ENCODE data around the gene COPS7A.
"Not testable (repeated sequence)": the region's sequence is repeated elsewhere in the genome, so short reads cannot be mapped to it uniquely, and the experiment has no call there.

The COPS7A gene

DNA sequence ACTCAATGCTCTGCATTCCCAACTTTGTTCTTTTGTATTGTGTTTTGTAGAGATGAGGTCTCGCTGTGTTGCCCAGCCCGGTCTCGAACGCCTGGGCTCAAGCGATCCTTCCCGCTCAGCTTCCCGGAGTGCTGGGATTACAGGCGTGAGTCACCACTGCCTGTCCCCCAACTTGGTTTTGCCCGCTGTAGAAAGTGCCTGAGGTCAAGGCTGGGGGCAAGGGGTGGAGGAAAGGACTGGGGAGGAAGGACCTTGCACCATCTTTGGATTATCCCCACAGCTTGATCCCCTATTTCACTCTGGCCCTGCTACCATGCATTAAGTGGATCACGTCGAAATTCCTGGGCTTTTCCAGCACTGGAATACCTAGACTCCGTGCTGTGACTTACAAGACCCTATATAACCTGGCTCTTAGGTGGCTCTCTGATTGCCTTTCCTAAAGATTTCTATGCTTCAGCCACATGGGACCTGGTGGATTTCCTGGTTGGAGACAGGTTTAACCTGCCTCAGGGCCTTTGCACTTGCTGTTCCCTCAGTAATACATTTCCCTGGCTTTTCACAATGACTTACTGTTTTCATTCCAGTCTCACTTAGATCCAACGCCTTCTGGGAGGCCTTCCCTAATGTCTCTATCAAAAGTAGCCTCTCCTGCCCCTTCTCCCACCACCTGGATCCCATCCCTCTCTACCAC is 22.6 kb upstream of the COPS7A start:
- no peak for DNase-seq

DNA sequence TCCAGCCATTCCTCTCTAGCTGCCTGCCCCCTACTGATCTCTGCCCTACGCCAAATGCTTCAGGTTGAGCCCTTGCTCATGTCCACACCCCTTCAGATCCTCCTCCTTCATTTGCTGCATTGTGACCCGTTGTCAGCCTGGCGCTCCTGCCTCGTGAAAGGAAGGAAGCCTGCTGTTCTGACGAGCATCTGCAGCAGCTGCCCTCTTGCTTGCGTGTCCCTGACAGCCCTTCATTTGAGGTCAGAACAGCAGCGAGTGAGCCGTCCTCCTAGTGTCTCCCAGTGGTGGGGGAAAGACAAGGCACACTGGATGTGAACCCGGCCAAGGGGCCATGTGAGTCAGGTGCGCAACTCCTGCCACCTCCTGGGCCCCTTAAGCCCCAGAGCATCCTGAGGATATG is 20.2 kb upstream of the COPS7A start:
- DNase-seq: no peak

DNA sequence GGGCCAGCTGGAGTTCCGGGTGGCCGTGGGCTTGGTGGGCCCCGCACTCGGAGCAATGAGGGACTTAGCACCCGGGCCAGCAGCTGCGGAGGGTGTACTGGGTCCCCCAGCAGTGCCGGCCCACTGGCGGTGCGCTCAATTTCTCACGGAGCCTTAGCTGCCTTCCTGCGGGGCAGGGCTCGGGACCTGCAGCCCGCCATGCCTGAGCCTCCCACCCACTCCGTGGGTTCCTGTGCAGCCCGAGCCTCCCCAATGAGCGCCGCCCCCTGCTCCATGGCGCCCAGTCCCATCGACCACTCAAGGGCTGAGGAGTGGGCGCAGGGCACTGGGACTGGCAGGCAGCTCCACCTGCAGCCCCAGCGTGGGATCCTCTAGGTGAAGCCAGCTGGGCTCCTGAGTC is 15.5 kb upstream of the COPS7A start:
- DNase-seq: not testable (repeated sequence)

DNA sequence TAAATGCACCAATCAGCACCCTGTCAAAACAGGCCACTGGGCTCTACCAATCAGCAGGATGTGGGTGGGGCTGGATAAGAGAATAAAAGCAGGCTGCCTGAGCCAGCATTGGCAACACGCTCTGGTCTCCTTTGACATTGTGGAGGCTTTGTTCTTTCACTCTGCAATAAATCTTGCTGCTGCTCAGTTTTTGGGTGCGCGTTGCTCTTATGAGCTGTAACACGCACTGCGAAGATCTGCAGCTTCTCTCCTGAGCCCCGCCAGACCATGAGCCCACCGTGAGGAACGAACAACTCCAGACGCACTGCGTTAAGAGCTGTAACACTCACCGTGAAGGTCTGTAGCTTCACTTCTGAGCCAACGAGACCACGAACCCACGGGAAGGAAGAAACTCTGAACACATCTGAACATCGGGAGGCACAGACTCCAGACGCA is 14.9 kb upstream of the COPS7A start:
- DNase-seq: no peak

DNA sequence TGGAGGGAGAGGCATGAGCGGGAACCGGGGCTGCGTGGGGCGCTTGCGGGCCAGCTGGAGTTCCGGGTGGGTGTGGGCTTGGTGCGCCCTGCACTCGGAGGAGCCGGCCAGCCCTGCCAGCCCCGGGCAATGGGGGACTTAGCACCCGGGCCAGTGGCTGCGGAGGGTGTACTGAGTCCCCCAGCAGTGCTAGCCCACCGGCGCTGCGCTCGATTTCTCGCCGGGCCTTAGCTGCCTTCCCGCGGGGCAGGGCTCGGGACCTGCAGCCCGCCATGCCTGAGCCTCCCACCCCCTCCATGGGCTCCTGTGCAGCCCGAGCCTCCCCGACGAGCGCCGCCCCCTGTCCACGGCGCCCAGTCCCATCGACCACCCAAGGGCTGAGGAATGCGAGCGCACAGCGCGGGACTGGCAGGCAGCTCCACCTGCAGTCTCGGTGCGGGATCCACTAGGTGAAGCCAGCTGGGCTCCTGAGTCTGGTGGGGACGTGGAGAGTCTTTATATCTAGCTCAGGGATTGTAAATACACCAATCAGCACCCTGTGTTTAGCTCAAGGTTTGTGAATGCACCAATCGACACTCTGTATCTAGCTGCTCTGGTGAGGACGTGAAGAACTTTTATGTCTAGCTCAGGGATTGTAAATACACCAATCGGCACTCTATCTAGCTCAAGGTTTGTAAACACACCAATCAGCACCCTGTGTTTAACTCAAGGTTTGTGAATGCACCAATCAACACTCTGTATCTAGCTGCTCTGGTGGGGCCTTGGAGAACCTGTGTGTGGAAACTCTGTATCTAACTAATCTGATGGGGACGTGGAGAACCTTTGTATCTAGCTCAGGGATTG is 7.6 kb upstream of the COPS7A start:
- DNase-seq: not testable (repeated sequence)

DNA sequence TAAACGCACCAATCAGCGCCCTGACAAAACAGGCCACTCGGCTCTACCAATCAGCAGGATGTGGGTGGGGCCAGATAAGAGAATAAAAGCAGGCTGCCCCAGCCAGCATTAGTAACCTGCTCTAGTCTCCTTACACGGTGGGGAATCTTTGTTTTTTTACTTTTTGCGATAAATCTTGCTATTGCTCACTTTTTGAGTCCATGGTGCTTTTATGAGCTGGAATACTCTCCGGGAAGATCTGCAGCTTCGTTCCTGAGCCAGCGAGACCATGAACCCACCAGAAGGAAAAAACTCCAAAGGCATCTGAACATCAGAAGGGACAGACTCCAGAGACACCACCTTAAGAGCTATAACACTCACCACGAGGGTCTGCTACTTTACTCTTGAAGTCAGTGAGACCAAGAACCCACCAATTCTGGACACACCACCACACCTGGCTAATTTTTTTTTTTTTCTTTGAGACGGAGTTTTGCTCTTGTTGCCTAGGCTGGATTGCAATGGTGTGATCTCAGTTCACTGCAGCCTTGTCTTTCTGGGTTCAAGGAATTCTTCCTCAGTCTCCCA is 6.9 kb upstream of the COPS7A start:
- DNase-seq: no peak

DNA sequence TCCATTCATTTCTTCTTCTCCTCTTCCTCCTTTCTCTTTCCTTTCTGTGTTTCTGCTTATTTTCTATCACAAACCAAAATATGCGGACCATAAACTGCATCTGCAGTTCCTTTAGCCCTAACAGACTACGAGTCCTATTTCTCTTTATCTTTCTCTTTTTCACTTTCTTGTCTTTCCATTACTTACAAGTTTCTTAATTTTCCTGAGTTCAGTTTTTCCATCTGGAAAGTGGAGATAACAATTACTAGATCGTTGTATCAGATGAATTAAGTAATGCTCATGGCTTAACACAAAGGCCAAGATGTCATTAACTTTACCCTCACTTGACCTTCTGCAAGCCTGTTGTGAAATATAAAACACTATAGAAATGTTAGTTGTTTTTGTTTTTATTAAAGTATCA is 983 bp upstream of the COPS7A start:
- no peak for DNase-seq

DNA sequence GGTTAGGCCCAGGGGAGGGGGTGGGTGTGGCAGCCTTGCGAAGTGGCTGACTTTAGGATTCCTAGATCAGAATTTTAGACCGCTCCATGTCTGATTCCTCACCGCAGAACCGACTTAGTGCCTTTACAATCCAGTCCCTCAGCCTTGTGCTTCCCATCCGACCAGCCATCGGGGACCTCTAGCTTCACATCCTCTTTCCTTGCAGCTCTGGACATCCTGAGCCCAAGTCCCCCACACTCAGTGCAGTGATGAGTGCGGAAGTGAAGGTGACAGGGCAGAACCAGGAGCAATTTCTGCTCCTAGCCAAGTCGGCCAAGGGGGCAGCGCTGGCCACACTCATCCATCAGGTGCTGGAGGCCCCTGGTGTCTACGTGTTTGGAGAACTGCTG is 557 bp downstream of the COPS7A start:
- peak; percentile 13 for DNase-seq

DNA sequence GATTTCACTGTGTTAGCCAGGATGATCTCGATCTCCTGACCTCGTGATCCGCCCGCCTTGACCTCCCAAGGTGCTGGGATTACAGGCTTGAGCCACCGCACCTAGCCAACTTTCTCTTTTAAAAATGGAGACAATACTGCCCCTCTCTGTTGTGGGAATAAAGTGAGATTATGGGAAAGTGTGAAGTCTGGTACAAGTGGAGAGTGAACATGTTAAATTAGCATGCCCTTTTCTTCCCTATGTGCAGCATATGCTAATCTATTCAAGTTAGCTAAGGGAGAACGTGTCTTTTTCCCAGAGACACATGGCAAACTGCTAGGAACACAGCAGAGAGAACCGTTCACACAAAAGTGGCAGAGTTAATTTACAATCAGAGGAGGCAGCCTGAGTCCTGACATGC is 1.5 kb downstream of the COPS7A start:
- no peak for DNase-seq

DNA sequence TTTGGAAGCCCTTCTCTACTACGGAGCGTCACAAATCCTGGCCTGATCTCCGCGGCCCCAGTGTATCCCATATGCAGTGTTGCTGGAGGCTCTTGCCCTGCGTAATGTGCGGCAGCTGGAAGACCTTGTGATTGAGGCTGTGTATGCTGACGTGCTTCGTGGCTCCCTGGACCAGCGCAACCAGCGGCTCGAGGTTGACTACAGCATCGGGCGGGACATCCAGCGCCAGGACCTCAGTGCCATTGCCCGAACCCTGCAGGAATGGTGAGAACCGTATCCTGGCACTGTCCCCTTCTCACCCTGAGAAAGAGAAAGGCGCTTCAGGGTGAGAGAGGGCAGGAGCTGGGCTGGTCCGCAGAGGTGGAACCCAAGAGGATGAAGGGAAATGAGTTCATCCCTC is 5.3 kb downstream of the COPS7A start:
- no peak for DNase-seq

DNA sequence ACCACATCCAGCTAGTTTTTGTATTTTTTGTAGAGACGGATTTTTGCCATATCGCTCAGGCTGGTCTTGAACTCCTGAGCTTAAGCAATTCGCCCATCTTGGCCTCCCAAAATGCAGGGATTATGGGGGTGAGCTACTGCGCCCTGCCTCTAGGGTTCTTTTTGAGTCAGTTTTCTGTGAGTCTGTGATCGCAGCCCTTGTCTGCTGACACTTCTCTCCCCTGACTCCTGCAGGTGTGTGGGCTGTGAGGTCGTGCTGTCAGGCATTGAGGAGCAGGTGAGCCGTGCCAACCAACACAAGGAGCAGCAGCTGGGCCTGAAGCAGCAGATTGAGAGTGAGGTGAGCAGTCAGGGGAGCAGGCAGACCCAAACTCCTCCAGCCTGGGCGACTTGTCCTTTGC is 6.3 kb downstream of the COPS7A start:
- no peak for DNase-seq

DNA sequence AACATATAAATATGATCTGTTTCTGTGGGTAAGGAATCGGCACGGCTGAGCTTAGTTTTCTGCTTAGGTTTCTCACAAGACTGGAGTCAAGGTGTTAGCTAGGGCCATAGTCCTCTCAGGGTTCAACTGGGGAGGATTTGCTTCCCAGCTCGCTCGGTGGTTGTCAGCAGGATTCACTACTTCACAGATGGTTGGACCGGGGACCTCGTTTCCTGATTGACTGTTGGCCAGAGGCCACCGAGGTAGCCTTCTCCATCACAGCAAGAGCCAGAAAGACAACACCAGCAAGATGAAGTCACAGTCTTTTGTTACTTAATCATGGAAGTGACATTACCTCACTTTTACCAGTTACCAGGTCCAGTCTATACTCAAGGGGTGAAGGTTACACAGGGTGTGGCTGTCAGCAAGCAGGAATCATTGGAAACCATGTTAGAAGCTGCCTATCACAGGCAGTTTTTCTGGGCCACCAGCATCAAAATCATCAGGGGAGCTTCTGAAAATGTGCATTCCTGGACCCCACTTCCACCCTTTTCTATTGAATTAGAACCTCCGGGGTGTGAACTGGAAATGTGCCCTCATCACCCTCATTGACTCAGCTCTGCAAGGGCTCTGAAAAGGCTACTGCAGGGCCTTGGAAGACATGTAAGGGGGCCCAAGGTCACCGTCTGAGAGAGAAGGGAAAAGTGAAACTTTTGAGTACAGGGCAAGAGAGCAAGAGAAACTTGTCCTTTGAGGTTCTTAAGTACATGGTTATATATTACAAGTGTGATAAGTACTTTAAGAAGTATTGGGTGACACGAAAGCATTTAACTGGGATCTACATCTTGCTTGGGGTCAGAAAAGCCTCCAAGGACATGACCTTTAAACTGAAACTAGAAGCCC is 10.9 kb downstream of the COPS7A start:
- no peak for DNase-seq

DNA sequence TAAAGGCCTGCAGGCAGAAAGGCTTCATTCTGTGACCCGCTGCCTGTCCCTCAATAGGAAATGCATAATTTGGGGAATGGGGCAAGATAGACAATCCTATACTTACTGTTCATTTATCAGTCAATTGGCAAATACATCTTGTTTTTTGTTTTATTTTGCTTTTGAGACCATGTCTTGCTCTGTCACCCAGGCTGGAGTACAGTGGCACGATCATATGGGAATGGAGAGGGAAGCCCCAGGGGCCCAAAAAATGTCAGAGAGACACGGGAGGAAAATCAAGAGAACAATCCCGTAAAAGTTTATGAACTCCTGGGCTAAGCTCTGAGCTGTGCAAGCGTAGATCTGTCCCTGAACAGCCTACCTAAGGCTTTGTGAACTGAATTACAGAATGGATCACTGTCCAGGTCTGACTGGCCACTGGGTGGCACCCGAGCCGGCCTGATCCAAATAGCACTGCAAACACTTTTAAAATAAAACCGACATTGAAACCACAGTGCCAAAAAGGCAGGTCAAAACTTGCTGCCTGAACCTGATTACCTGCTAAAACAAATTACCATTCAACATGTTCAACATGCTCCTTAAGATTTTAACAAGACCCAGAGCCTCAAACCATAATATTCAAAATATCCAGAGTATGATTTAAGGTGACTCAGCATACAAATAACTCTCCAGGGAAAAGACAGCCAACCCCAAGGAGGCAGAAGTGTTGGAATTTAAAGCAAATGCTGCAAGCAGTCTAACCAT is 11.8 kb downstream of the COPS7A start:
- DNase-seq: peak; percentile 47

DNA sequence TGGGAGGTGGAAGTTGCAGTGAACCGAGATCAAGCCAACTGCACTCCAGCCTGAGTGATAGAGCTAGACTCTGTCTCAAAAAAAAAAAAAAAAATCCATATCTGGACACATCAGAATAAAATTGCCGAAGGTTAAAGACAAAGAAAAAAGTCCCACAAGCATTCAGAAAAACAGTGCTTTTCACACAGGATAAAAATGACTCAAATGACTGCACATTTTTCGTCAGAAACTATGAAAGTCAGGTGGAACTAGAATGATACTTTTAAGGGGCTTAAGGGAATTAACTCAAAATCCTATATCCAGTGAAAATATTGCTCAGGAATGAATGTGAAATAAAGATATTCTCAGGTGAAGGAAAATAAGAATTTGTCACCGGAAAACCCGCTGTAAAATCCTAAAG is 12.9 kb downstream of the COPS7A start:
- no peak for DNase-seq

DNA sequence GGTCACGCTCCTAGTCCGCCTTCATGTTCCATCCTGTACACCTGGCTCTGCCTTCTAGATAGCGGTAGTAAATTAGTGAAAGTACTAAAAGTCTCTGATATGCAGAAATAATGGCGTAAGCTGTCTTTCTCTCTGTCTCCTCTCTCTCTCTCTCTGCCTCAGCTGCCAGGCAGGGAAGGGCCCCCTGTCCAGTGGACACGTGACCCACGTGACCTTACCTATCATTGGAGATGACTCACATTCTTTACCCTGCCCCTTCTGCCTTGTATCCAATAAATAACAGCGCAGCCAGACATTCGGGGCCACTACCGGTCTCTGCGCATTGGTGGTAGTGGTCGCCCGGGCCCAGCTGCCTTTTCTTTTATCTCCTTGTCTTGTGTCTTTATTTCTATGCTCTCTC is 18.2 kb downstream of the COPS7A start:
- DNase-seq: not testable (repeated sequence)

DNA sequence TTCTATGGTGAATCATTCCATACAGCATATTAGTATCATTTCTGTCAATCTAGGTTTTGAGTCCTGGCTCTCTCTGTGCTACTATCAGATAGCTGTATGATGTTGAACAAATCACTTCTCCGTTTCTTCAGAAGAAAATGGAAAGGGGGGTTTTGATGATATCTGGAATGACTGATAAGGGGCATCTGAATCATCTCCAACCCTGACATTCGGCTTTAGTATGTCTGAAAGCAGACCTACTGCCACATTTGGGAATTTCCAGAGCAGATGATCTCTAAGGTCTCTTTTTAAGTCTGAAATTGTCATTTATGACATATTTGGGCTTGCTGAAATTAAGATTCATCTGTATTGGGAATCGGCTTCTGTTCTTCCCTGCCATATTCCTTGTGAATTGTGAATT is 19.0 kb downstream of the COPS7A start:
- no peak for DNase-seq

DNA sequence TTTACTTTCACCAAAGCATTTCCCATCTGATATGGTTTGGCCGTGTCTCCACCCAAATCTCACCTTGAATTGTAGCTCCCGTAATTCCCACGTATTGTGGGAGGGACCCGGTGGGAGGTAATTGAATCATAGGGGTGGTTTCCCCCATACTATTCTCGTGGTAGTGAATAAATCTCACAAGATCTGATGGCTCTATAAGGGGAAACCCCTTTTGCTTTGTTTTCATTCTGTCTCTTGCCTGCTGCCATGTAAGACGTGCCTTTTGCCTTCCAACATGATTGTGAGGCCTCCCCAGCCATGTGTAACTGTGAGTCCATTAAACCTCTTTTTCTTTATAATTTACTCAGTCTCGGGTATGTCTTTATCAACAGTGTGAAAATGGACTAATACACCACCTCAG is 19.5 kb downstream of the COPS7A start:
- DNase-seq: not testable (repeated sequence)

DNA sequence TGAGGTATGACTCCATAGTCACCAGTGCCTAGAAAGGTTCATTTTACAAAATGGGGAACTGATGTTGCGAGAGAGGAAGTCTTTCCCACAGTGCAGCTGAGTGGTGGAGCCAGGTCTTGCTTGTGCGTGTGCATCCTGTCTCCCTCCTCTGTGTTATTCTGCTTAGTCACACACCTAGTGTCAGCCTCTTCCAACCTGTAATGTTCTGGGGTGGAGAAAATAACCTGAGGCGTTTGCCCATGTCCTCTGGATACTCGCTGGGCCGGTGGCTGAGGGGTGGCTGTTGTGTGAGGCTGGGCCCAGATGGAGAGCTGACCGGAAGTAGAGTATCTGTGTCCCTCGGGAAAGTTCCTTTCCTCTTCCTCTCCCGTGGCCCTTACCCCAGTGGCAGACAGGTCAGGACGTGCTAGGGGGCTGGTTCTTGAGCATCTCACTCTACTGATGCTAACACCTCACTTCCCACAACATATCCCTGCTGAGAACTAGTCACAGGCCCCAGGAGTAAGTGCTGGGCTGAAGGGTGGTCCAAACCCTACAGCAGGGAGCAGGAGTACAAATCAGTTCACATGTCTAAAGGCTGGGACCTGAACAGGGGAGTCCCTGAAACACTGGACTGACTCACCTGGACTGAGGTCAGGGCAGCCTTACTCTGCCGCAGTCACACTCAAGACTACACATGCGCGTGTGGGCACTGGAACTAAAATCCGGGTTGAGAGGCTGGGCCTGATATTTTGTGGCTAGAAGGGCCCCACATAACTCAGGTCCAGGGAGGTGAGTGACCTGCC is 22.1 kb downstream of the COPS7A start:
- no peak for DNase-seq

DNA sequence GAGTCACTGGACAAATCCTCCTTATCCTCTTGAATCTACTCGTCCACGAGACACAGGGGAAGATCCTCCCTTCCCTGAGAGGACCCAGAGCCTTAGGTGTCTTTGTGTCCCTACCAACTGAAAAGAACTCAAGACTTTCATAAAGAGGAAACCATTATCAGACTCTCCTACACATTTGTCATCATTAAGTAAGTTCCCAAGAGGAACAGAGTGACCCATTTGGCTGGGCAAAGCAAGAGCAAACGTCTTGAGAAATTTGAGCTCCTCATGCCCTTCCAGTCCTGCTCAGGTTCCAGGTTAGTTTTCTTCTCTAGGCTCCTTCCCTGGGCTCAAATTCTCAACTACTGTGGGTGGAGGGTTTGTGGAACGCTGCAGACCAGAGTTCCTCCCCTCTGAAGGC is 23.4 kb downstream of the COPS7A start:
- no peak for DNase-seq

DNA sequence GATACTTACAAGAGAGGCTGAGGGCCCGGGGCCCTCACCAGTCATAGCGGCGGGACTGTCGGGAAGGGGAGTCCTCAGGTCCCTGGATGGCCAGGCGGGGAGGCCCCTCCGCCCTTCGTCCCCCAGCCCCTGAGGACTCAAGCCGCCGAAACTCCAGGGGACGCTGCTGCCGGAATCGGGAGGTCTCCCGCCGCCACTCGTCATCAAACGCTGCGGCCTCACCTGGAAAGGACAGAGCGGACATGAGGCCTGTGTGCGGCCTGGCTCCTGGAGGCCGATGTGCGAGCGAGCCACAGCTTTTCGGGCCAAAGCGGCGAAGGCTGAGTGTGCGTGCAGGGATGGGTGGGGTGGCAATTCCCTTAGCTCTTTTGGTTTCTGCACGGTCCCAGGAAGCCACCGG is 24.9 kb downstream of the COPS7A start:
- no peak for DNase-seq

DNA sequence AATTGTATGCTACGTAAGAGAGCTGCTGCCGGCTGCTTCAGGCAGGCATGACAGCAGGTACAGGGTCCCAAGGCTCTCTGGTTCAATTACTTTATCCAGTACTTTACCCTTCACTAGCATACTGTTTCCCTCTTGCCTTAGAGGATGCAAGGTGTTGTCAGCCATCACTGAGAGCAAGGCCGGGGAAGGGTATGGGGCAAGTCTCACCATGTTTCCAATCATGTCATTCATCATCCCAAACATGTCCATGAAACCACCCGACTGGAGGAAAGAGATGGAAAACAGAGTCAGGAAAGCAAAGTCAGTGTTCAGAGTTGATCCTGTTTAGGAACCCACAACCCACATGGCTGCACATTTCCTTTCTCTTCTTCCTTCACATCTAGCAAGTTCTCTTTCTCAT is 26.7 kb downstream of the COPS7A start:
- DNase-seq: no peak

DNA sequence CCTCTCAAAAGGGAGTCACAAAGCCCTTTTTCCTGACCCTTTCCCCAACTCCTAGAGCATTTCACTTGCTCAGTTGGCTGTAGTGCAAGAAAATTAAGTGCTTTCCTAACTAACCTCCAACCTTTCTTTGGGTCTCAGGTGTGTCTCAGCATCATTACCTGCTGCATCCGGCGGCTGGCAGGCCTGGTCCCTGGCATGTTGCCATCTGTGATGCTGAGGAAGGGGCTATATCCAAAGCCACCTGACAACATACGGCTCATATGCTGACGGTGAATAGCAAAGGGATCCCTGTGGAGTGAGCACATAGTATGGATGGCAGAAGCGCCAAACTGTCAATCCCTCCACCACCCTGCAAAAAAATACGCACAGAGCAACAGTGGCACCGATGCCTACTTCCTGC is 27.9 kb downstream of the COPS7A start:
- DNase-seq: no peak
